Liver (tissue), 9 donors: ENCODE results near the gene FSCB. TPM values are rescaled to one million over a fixed set of nuclear protein-coding genes. Genes with fewer than 3 reads are reported as not detected.

Experiments used
- DNase-seq: peaks from one replicate; pipeline ENCODE4 v3.0.0-alpha.2; 2017; ENCODE audit warnings: low spot score
- H3K27ac ChIP-seq, 2 donors: one replicate each; pipeline ENCODE4 v1.7.0; 2013; ENCODE audit warnings: inconsistent platforms in 2 of 2, low read length in 2 of 2, control low read depth in 1 of 2, low read depth in 1 of 2, mild to moderate bottlenecking in 1 of 2
- H3K27me3 ChIP-seq, 4 donors: one replicate each; pipeline versions ENCODE4 v1.6.1 to v1.7.0; 2013; ENCODE audit warnings: low read length in 3 of 4, inconsistent platforms in 1 of 4, mild to moderate bottlenecking in 1 of 4, moderate library complexity in 1 of 4; ENCODE audit not compliant: control insufficient read depth in 4 of 4, insufficient read depth in 4 of 4
- H3K36me3 ChIP-seq, 4 donors: one replicate each; pipeline versions ENCODE4 v1.6.1 to v1.7.0; 2013; ENCODE audit warnings: low read length in 3 of 4, mild to moderate bottlenecking in 3 of 4, low read depth in 1 of 4, moderate library complexity in 1 of 4; ENCODE audit not compliant: control insufficient read depth in 4 of 4, insufficient read depth in 3 of 4
- H3K4me1 ChIP-seq, 4 donors: one replicate each; pipeline versions ENCODE4 v1.6.1 to v1.7.0; 2013; ENCODE audit warnings: low read length in 3 of 4, mild to moderate bottlenecking in 3 of 4, moderate library complexity in 1 of 4; ENCODE audit not compliant: control insufficient read depth in 4 of 4, insufficient read depth in 4 of 4
- H3K4me3 ChIP-seq, 3 donors: one replicate each; pipeline versions ENCODE4 v1.6.1 to v1.7.0; 2013; ENCODE audit warnings: low read length in 3 of 3, control low read depth in 1 of 3, low read depth in 1 of 3, mild to moderate bottlenecking in 1 of 3
- H3K9ac ChIP-seq, 2 donors: one replicate each; pipeline ENCODE4 v1.7.0; 2013; ENCODE audit warnings: low read length in 2 of 2, mild to moderate bottlenecking in 2 of 2, moderate library complexity in 2 of 2, control low read depth in 1 of 2, low read depth in 1 of 2
- H3K9me3 ChIP-seq, 4 donors: one replicate each; pipeline versions ENCODE4 v1.6.1 to v1.7.0; 2013; ENCODE audit warnings: low read length in 3 of 4; ENCODE audit not compliant: control insufficient read depth in 4 of 4
- EGR1 ChIP-seq, 2 donors: IDR thresholded peaks; 2 replicates each; pipeline ENCODE4 v1.6.1; 2016 to 2018; ENCODE audit warnings: antibody characterized with exemption in 2 of 2, low read depth in 2 of 2
- FOXA1 ChIP-seq: IDR thresholded peaks from 2 replicates; pipeline ENCODE4 v1.6.1; 2016; ENCODE audit warnings: antibody characterized with exemption
- FOXA2 ChIP-seq: IDR thresholded peaks from 2 replicates; pipeline ENCODE4 v1.6.1; 2016; ENCODE audit warnings: antibody characterized with exemption
- GABPA ChIP-seq, 2 donors: IDR thresholded peaks in 1 of 2; conservative IDR thresholded peaks in 1 of 2; 2 replicates each; pipeline ENCODE4 v1.6.1; 2016; ENCODE audit warnings: antibody characterized with exemption in 2 of 2, mild to moderate bottlenecking in 1 of 2, moderate library complexity in 1 of 2
- HNF4A ChIP-seq, 2 donors: conservative IDR thresholded peaks; 2 replicates each; pipeline ENCODE4 v1.6.1; 2016; ENCODE audit warnings: antibody characterized with exemption in 2 of 2, mild to moderate bottlenecking in 2 of 2
- HNF4G ChIP-seq: IDR thresholded peaks from 2 replicates; pipeline ENCODE4 v1.6.1; 2016; ENCODE audit warnings: antibody characterized with exemption
- JUND ChIP-seq, 2 donors: IDR thresholded peaks; 2 replicates each; pipeline ENCODE4 v1.6.1; 2016; ENCODE audit warnings: antibody characterized with exemption in 2 of 2
- NR2F2 ChIP-seq: IDR thresholded peaks from 2 replicates; pipeline ENCODE4 v1.6.1; 2016; ENCODE audit warnings: antibody characterized with exemption
- RAD21 ChIP-seq, 2 donors: IDR thresholded peaks; 2 replicates each; pipeline ENCODE4 v1.6.1; 2016; ENCODE audit warnings: antibody characterized with exemption in 2 of 2, mild to moderate bottlenecking in 2 of 2
- RXRA ChIP-seq, 2 donors: IDR thresholded peaks; 2 replicates each; pipeline ENCODE4 v1.6.1; 2017 to 2018; ENCODE audit warnings: antibody characterized with exemption in 2 of 2, mild to moderate bottlenecking in 1 of 2
- SP1 ChIP-seq: IDR thresholded peaks from 2 replicates; pipeline ENCODE4 v1.6.1; 2018; ENCODE audit warnings: antibody characterized with exemption, mild to moderate bottlenecking
- TAF1 ChIP-seq: conservative IDR thresholded peaks from 2 replicates; pipeline ENCODE4 v1.6.1; 2016; ENCODE audit warnings: antibody characterized with exemption, mild to moderate bottlenecking
- YY1 ChIP-seq: IDR thresholded peaks from 2 replicates; pipeline ENCODE4 v1.6.1; 2016; ENCODE audit warnings: antibody characterized with exemption, mild to moderate bottlenecking
- polyA plus RNA-seq, 2 donors: library from polyadenylated mRNA; stranded (reverse) in 1 of 2; unstranded in 1 of 2; fragments of 200-250 nt in 1 of 2; fragments of >200 nt in 1 of 2; fragmentation: Nextera tagmentation in 1 of 2; extraction: Ambion mirVana in 1 of 2; gene quantifications; one replicate each; pipeline versions ENCODE4 v1.2.1 to v1.2.3, GENCODE V29; 2013 to 2015
- total RNA-seq, 2 donors: library from RNA; depleted of rRNA; stranded (reverse); fragments of >200 nt; gene quantifications; one replicate each; pipeline ENCODE4 v1.2.3, GENCODE V29; 2014
- TF ChIP-seq, protein P1 (sequence below): IDR thresholded peaks from 2 replicates; pipeline ENCODE4 v1.6.1; 2016; ENCODE audit warnings: antibody characterized with exemption
- TF ChIP-seq, protein P2 (sequence below): IDR thresholded peaks from 2 replicates; pipeline ENCODE4 v1.6.1; 2016; ENCODE audit warnings: antibody characterized with exemption
- TF ChIP-seq, protein P3 (sequence below): fragments of 150-350 bp; IDR thresholded peaks from 2 replicates; pipeline ENCODE4 v1.5.1; 2017; ENCODE audit warnings: improper control_type of control experiment, low read depth, low read length; ENCODE audit not compliant: missing input control
- TF ChIP-seq, protein P4 (sequence below): IDR thresholded peaks from 2 replicates; pipeline ENCODE4 v1.6.1; 2016; ENCODE audit warnings: antibody characterized with exemption, mild to moderate bottlenecking
- TF ChIP-seq, protein P5 (sequence below): IDR thresholded peaks from 2 replicates; pipeline ENCODE4 v1.6.1; 2016; ENCODE audit warnings: antibody characterized with exemption
- donor health status: healthy.
- donor health status: healthy.
- donor health status: healthy.
- donor health status: healthy.
- donor health status: healthy.

Gene FSCB
- total and polyA plus RNA-seq, 4 donors: not detected

DNA sequence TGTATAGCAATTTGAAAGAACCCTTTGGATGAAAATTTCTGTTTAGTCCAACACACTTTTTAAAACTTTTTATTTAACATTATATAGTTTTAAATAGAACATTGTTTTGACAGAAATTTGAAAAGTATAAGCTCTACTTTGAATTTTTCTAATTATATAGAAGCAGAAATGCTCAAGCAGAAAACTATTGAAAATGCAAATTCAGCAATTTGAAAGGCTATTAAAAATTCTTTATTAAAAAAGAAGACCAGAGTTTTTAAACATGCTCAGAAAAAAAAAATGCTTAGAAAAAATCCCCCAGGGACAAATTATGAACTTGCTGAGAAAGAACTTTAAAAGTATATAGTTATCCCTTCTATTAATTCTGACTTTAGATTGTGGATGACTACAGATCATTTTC is 21.1 kb upstream of the FSCB start:
- Histone ChIP-seq H3K36me3 (no peaks in the 10 kb centered on the region), H3K9ac (no peak overlapping the region), H3K27ac (no peak overlapping the region), H3K4me3 (no peak overlapping the region), H3K27me3 (no peaks in the 10 kb centered on the region), H3K9me3 (no peaks in the 10 kb centered on the region), H3K4me1 (no peaks in the 10 kb centered on the region)
- TF ChIP-seq FOXA2 (no peak), FOXA1 (no peak), NR2F2 (no peak), HNF4A (conservative IDR thresholded peaks at IDR 0.05) (no peak), EGR1 (IDR thresholded peaks at IDR 0.05; ENCODE audit: low read depth in 2 of 2) (no peak), YY1 (no peak), SP1 (no peak), HNF4G (no peak), GABPA (IDR thresholded peaks at IDR 0.05 in 1 of 2, conservative IDR thresholded peaks at IDR 0.05 in 1 of 2) (no peak), TAF1 (no peak), RAD21 (IDR thresholded peaks at IDR 0.05) (no peak), JUND (IDR thresholded peaks at IDR 0.05) (no peak), RXRA (IDR thresholded peaks at IDR 0.05) (no peak)
- TF ChIP-seq, protein P1, sequence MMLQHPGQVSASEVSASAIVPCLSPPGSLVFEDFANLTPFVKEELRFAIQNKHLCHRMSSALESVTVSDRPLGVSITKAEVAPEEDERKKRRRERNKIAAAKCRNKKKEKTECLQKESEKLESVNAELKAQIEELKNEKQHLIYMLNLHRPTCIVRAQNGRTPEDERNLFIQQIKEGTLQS: no peak
- TF ChIP-seq, protein P2, sequence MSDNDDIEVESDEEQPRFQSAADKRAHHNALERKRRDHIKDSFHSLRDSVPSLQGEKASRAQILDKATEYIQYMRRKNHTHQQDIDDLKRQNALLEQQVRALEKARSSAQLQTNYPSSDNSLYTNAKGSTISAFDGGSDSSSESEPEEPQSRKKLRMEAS: no peak
- TF ChIP-seq, protein P3, sequence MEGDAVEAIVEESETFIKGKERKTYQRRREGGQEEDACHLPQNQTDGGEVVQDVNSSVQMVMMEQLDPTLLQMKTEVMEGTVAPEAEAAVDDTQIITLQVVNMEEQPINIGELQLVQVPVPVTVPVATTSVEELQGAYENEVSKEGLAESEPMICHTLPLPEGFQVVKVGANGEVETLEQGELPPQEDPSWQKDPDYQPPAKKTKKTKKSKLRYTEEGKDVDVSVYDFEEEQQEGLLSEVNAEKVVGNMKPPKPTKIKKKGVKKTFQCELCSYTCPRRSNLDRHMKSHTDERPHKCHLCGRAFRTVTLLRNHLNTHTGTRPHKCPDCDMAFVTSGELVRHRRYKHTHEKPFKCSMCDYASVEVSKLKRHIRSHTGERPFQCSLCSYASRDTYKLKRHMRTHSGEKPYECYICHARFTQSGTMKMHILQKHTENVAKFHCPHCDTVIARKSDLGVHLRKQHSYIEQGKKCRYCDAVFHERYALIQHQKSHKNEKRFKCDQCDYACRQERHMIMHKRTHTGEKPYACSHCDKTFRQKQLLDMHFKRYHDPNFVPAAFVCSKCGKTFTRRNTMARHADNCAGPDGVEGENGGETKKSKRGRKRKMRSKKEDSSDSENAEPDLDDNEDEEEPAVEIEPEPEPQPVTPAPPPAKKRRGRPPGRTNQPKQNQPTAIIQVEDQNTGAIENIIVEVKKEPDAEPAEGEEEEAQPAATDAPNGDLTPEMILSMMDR: no peak
- TF ChIP-seq, protein P4, sequence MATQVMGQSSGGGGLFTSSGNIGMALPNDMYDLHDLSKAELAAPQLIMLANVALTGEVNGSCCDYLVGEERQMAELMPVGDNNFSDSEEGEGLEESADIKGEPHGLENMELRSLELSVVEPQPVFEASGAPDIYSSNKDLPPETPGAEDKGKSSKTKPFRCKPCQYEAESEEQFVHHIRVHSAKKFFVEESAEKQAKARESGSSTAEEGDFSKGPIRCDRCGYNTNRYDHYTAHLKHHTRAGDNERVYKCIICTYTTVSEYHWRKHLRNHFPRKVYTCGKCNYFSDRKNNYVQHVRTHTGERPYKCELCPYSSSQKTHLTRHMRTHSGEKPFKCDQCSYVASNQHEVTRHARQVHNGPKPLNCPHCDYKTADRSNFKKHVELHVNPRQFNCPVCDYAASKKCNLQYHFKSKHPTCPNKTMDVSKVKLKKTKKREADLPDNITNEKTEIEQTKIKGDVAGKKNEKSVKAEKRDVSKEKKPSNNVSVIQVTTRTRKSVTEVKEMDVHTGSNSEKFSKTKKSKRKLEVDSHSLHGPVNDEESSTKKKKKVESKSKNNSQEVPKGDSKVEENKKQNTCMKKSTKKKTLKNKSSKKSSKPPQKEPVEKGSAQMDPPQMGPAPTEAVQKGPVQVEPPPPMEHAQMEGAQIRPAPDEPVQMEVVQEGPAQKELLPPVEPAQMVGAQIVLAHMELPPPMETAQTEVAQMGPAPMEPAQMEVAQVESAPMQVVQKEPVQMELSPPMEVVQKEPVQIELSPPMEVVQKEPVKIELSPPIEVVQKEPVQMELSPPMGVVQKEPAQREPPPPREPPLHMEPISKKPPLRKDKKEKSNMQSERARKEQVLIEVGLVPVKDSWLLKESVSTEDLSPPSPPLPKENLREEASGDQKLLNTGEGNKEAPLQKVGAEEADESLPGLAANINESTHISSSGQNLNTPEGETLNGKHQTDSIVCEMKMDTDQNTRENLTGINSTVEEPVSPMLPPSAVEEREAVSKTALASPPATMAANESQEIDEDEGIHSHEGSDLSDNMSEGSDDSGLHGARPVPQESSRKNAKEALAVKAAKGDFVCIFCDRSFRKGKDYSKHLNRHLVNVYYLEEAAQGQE: no peak
- TF ChIP-seq, protein P5, sequence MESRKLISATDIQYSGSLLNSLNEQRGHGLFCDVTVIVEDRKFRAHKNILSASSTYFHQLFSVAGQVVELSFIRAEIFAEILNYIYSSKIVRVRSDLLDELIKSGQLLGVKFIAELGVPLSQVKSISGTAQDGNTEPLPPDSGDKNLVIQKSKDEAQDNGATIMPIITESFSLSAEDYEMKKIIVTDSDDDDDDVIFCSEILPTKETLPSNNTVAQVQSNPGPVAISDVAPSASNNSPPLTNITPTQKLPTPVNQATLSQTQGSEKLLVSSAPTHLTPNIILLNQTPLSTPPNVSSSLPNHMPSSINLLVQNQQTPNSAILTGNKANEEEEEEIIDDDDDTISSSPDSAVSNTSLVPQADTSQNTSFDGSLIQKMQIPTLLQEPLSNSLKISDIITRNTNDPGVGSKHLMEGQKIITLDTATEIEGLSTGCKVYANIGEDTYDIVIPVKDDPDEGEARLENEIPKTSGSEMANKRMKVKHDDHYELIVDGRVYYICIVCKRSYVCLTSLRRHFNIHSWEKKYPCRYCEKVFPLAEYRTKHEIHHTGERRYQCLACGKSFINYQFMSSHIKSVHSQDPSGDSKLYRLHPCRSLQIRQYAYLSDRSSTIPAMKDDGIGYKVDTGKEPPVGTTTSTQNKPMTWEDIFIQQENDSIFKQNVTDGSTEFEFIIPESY: no peak
- no peak for DNase-seq
